Neural progenitor cell (in vitro differentiated cells): ENCODE measurements around the gene KIF26B. TPM values are rescaled to one million over a fixed set of nuclear protein-coding genes. Genes with fewer than 3 reads are reported as not detected.

Source experiments
- DNase-seq: peaks from one replicate; pipeline ENCODE4 v3.0.0-alpha.2; 2016; ENCODE audit warnings: low spot score
- H2AFZ ChIP-seq: fragments of 200-600 bp; sonication (generic); replicated peaks from 2 replicates; pipeline ENCODE4 v1.6.1; 2016; ENCODE audit warnings: antibody characterized with exemption
- H3F3A ChIP-seq: fragments of 200-600 bp; sonication (generic); 2 replicates; pipeline ENCODE4 v1.6.1; 2016; ENCODE audit warnings: antibody characterized with exemption, low read depth
- H3K27ac ChIP-seq: fragments of 200-600 bp; sonication (generic); 2 replicates; pipeline ENCODE4 v1.5.1; 2016; ENCODE audit warnings: mild to moderate bottlenecking
- H3K27me3 ChIP-seq: fragments of 200-600 bp; sonication (generic); 2 replicates; pipeline ENCODE4 v1.6.1; 2016; ENCODE audit warnings: mild to moderate bottlenecking, moderate library complexity
- H3K36me3 ChIP-seq: fragments of 200-600 bp; sonication (generic); 2 replicates; pipeline ENCODE4 v1.5.1; 2016
- H3K4me1 ChIP-seq: fragments of 200-600 bp; sonication (generic); 2 replicates; pipeline ENCODE4 v1.6.1; 2016; ENCODE audit warnings: mixed run types
- H3K4me2 ChIP-seq: fragments of 200-600 bp; sonication (generic); 2 replicates; pipeline ENCODE4 v1.6.1; 2016
- H3K4me3 ChIP-seq: fragments of 200-600 bp; sonication (generic); 2 replicates; pipeline ENCODE4 v1.5.1; 2016
- H3K79me2 ChIP-seq: fragments of 200-600 bp; sonication (generic); 2 replicates; pipeline ENCODE4 v1.6.1; 2016; ENCODE audit warnings: low read depth
- H3K9ac ChIP-seq: fragments of 200-600 bp; sonication (generic); 2 replicates; pipeline ENCODE4 v1.6.1; 2016
- H3K9me3 ChIP-seq: fragments of 200-600 bp; sonication (generic); 2 replicates; pipeline ENCODE4 v1.5.1; 2016; ENCODE audit warnings: low read depth
- H4K20me1 ChIP-seq: fragments of 200-600 bp; sonication (generic); 2 replicates; pipeline ENCODE4 v1.6.1; 2016; ENCODE audit warnings: low read depth
- H3K27ac Mint-ChIP-seq: 3 replicates; pipeline ENCODE4 v1.8.0; 2021; ENCODE audit warnings: mixed read lengths
- H3K27me3 Mint-ChIP-seq: 2 replicates; pipeline ENCODE4 v1.8.0; 2022; ENCODE audit warnings: low read depth, mild to moderate bottlenecking, inconsistent platforms, moderate library complexity, mixed read lengths; ENCODE audit not compliant: insufficient read depth
- H3K36me3 Mint-ChIP-seq: 3 replicates; pipeline ENCODE4 v1.8.0; 2021; ENCODE audit warnings: mixed read lengths
- H3K4me1 Mint-ChIP-seq: 3 replicates; pipeline ENCODE4 v1.8.0; 2021; ENCODE audit warnings: mixed read lengths
- H3K4me3 Mint-ChIP-seq: 3 replicates; pipeline ENCODE4 v1.8.0; 2021; ENCODE audit warnings: mild to moderate bottlenecking, moderate library complexity, mixed read lengths
- H3K9me3 Mint-ChIP-seq: 3 replicates; pipeline ENCODE4 v1.8.0; 2020; ENCODE audit warnings: mixed read lengths
- CTCF ChIP-seq: fragments of 200-600 bp; sonication (generic); IDR thresholded peaks from 2 replicates; pipeline ENCODE4 v1.5.1; 2017; ENCODE audit warnings: antibody characterized with exemption, mild to moderate bottlenecking
- EZH2 ChIP-seq: fragments of 200-600 bp; sonication (generic); IDR thresholded peaks from 2 replicates; pipeline ENCODE4 v1.6.1; 2017; ENCODE audit warnings: antibody characterized with exemption, mild to moderate bottlenecking, moderate library complexity
- EZH2phosphoT487 ChIP-seq: fragments of 200-600 bp; sonication (generic); IDR thresholded peaks from 2 replicates; pipeline ENCODE4 v1.6.1; 2017; ENCODE audit warnings: antibody characterized with exemption
- total RNA-seq: library from RNA; depleted of rRNA; stranded (reverse); fragments of >200 nt; gene quantifications from 2 replicates; pipeline ENCODE4 v1.2.3, GENCODE V29; 2015; ENCODE audit warnings: low replicate concordance

The KIF26B gene
- total RNA-seq, 1 donor from 2014 or later, result 0.47 TPM

- Histone ChIP-seq H3F3A (peaks cover 4% of the 10 kb centered on the region), H3K79me2 (no peaks in the 10 kb centered on the region), H3K4me1 (peaks cover 13% of the 10 kb centered on the region), H3K4me2 (no peak overlapping the region), H2AFZ (no peak overlapping the region), H3K27me3 (no peaks in the 10 kb centered on the region), H4K20me1 (no peaks in the 10 kb centered on the region), H3K36me3 (no peaks in the 10 kb centered on the region), H3K4me3 (no peak overlapping the region), H3K9ac (no peak overlapping the region), H3K27ac (no peak overlapping the region), H3K9me3 (no peaks in the 10 kb centered on the region)
- H3K27me3 Mint-ChIP-seq, result no peaks in the 10 kb centered on the region
- H3K9me3 Mint-ChIP-seq, result no peaks in the 10 kb centered on the region
- no peak for TF ChIP-seq EZH2
- H3K4me1 Mint-ChIP-seq, result peaks cover 18% of the 10 kb centered on the region
- peaks cover 2% of the 10 kb centered on the region for H3K36me3 Mint-ChIP-seq
- H3K4me3 Mint-ChIP-seq, result no peak overlapping the region
- no peak for DNase-seq
- no peak overlapping the region for H3K27ac Mint-ChIP-seq
Observed at GRCh38 chr1:245111073-245111472, 43.7 kb upstream of the KIF26B start.

- Histone ChIP-seq H4K20me1 (no peaks in the 10 kb centered on the region), H3K4me3 (no peak overlapping the region), H3F3A (peaks cover under 1% of the 10 kb centered on the region), H3K9ac (no peak overlapping the region), H3K4me2 (no peak overlapping the region), H3K79me2 (no peaks in the 10 kb centered on the region), H3K36me3 (no peaks in the 10 kb centered on the region), H2AFZ (no peak overlapping the region), H3K27me3 (no peaks in the 10 kb centered on the region), H3K4me1 (peaks cover 5% of the 10 kb centered on the region), H3K9me3 (no peaks in the 10 kb centered on the region), H3K27ac (no peak overlapping the region)
- no peaks in the 10 kb centered on the region for H3K9me3 Mint-ChIP-seq
- no peak overlapping the region for H3K4me3 Mint-ChIP-seq
- DNase-seq, result no peak
- no peaks in the 10 kb centered on the region for H3K27me3 Mint-ChIP-seq
- TF ChIP-seq EZH2phosphoT487 (no peak), EZH2 (no peak), CTCF (no peak)
- H3K27ac Mint-ChIP-seq, result no peak overlapping the region
- peaks cover 8% of the 10 kb centered on the region for H3K4me1 Mint-ChIP-seq
- peaks cover 2% of the 10 kb centered on the region for H3K36me3 Mint-ChIP-seq
Observed at GRCh38 chr1:245113649-245114048, 41.1 kb upstream of the KIF26B start.

GRCh38 chr1:245116131-245116530 lies 38.7 kb upstream of the KIF26B start:
- no peak overlapping the region for H3K27ac Mint-ChIP-seq
- Histone ChIP-seq H3F3A (no peaks in the 10 kb centered on the region), H3K9me3 (no peaks in the 10 kb centered on the region), H3K4me2 (no peak overlapping the region), H3K4me3 (no peak overlapping the region), H3K9ac (no peak overlapping the region), H3K27me3 (no peaks in the 10 kb centered on the region), H3K27ac (no peak overlapping the region), H4K20me1 (no peaks in the 10 kb centered on the region), H3K4me1 (no peaks in the 10 kb centered on the region), H2AFZ (no peak overlapping the region), H3K79me2 (no peaks in the 10 kb centered on the region), H3K36me3 (no peaks in the 10 kb centered on the region)
- TF ChIP-seq CTCF (no peak), EZH2 (no peak), EZH2phosphoT487 (no peak)
- no peaks in the 10 kb centered on the region for H3K9me3 Mint-ChIP-seq
- H3K27me3 Mint-ChIP-seq, result no peaks in the 10 kb centered on the region
- H3K4me1 Mint-ChIP-seq, result peaks cover 4% of the 10 kb centered on the region
- peaks cover 2% of the 10 kb centered on the region for H3K36me3 Mint-ChIP-seq
- no peak for DNase-seq
- no peak overlapping the region for H3K4me3 Mint-ChIP-seq

GRCh38 chr1:245116751-245117150 lies 38.0 kb upstream of the KIF26B start:
- Mint-ChIP-seq H3K27ac (no peak overlapping the region), H3K27me3 (no peaks in the 10 kb centered on the region), H3K4me3 (no peak overlapping the region), H3K9me3 (no peaks in the 10 kb centered on the region), H3K4me1 (no peaks in the 10 kb centered on the region), H3K36me3 (peaks cover 2% of the 10 kb centered on the region)
- Histone ChIP-seq H3K9ac (no peak overlapping the region), H3K27ac (no peak overlapping the region), H3K4me2 (no peak overlapping the region), H3K4me3 (no peak overlapping the region), H4K20me1 (no peaks in the 10 kb centered on the region), H3K79me2 (no peaks in the 10 kb centered on the region), H2AFZ (no peak overlapping the region), H3K27me3 (no peaks in the 10 kb centered on the region), H3K9me3 (no peaks in the 10 kb centered on the region), H3K4me1 (no peaks in the 10 kb centered on the region), H3F3A (no peaks in the 10 kb centered on the region), H3K36me3 (no peaks in the 10 kb centered on the region)
- no peak for DNase-seq
- TF ChIP-seq EZH2, result no peak
- TF ChIP-seq EZH2phosphoT487, result no peak
- no peak for TF ChIP-seq CTCF
